GM10847 (cell line): ENCODE results near the gene SLF1.

Experiments
- POLR2A ChIP-seq: IDR thresholded peaks from 2 replicates; pipeline ENCODE4 v1.6.1; 2011; ENCODE audit not compliant: insufficient read length; ENCODE audit errors: extremely low read depth

The SLF1 gene

GRCh38 chr5:94691949-94692348, 73.5 kb downstream of the SLF1 start:
- TF ChIP-seq POLR2A = no peak

GRCh38 chr5:94692581-94692980, 74.1 kb downstream of the SLF1 start:
- TF ChIP-seq POLR2A = no peak

GRCh38 chr5:94693043-94693822, 74.8 kb downstream of the SLF1 start:
- TF ChIP-seq POLR2A = no peak

- no peak for TF ChIP-seq POLR2A
These were observed 75.4 kb downstream of the SLF1 start for GRCh38 chr5:94693845-94694370.

GRCh38 chr5:94694671-94695070, 76.2 kb downstream of the SLF1 start:
- no peak for TF ChIP-seq POLR2A

- no peak for TF ChIP-seq POLR2A
These were observed 79.7 kb downstream of the SLF1 start for GRCh38 chr5:94698197-94698596.

- TF ChIP-seq POLR2A = no peak
These were observed 81.1 kb downstream of the SLF1 start for GRCh38 chr5:94699562-94699961.

GRCh38 chr5:94700592-94700991, 82.1 kb downstream of the SLF1 start:
- no peak for TF ChIP-seq POLR2A

GRCh38 chr5:94702729-94703128, 84.3 kb downstream of the SLF1 start:
- no peak for TF ChIP-seq POLR2A

GRCh38 chr5:94705427-94705826, 87.0 kb downstream of the SLF1 start:
- no peak for TF ChIP-seq POLR2A

GRCh38 chr5:94707359-94707758, 88.9 kb downstream of the SLF1 start:
- TF ChIP-seq POLR2A = no peak

- TF ChIP-seq POLR2A = no peak
These were observed 90.8 kb downstream of the SLF1 start for GRCh38 chr5:94709277-94709676.

GRCh38 chr5:94711785-94712184, 93.3 kb downstream of the SLF1 start:
- TF ChIP-seq POLR2A = no peak

GRCh38 chr5:94715768-94716167, 97.3 kb downstream of the SLF1 start:
- TF ChIP-seq POLR2A = no peak

- no peak for TF ChIP-seq POLR2A
These were observed 106.7 kb downstream of the SLF1 start for GRCh38 chr5:94725142-94725541.

GRCh38 chr5:94731471-94731870, 113.0 kb downstream of the SLF1 start:
- no peak for TF ChIP-seq POLR2A

- no peak for TF ChIP-seq POLR2A
These were observed 118.0 kb downstream of the SLF1 start for GRCh38 chr5:94736498-94736897.

- TF ChIP-seq POLR2A = no peak
These were observed 121.8 kb downstream of the SLF1 start for GRCh38 chr5:94740286-94740685.

- TF ChIP-seq POLR2A = no peak
These were observed 124.4 kb downstream of the SLF1 start for GRCh38 chr5:94742852-94743251.
